ENCODE data around the gene PPAN.

Gene PPAN

DNA sequence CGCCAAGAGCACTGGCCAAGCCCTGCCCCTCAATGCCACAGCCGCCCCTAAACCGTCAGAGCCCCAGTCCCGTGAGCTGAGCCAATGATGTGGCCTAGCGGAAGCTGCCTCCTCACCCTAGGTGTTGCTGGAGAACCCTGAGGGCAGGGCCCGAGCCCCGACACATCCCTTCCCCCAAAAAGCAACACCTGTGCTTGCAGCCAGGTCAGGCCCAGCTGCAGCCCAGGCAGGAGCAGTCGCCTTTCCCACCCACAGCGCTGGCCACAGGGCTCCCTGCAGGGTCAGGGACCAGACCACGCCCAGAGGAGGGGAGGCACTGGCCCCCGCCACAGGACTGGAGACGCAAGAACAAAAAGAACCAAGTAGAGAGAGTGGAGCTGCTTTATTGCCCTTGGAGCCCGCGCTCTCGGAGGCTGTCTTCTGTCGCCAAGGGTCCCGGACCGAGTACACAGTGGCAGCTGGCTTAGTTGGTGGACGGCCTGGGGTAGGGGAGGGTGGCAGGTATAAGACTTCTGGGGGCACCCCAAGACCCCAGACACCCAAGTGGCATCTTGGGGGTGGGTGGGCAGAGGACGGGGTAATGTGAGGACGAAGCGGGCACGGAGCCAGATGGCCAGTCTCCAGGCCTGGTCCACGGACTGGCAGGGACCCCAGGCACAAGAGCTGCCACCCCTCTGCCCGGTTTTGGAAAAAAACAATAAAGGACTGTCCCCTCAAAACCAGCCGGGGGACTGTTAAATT, 8.7 kb downstream of the PPAN start:
- DNase-seq = no peak

DNA sequence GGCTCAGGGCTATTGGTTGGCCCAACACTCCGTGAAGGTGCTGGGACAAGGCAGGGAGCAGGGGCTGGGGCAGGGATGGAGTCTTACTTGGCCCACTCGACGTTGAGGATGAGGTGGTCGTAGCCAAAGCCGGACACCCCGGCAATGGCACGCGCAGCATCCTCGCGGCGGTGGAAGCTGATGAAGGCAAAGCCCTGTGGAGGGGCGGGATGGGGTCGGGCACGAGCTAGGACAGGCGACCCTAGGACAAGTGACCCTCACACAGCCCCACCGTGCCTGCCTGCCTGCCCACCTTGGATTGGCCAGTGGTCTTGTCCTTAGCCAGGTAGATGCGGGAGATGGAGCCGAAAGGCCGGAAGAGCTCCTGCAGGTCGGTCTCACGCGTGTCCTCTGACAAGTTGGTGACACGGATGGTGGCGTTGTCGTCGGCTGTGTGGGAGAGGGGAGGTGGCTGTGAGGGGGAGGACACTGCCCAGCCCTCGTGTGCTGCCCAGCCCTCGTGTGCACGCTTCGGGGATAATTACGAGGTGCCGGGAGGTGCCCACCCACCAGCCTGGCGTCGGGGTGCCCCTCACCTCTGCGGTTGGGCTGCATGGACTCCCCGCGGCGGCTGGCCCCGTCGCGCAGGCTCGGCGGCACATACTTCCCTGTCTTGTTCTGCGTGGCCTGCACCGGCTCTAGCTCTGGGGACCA, 9.4 kb downstream of the PPAN start:
- DNase-seq = no peak

DNA sequence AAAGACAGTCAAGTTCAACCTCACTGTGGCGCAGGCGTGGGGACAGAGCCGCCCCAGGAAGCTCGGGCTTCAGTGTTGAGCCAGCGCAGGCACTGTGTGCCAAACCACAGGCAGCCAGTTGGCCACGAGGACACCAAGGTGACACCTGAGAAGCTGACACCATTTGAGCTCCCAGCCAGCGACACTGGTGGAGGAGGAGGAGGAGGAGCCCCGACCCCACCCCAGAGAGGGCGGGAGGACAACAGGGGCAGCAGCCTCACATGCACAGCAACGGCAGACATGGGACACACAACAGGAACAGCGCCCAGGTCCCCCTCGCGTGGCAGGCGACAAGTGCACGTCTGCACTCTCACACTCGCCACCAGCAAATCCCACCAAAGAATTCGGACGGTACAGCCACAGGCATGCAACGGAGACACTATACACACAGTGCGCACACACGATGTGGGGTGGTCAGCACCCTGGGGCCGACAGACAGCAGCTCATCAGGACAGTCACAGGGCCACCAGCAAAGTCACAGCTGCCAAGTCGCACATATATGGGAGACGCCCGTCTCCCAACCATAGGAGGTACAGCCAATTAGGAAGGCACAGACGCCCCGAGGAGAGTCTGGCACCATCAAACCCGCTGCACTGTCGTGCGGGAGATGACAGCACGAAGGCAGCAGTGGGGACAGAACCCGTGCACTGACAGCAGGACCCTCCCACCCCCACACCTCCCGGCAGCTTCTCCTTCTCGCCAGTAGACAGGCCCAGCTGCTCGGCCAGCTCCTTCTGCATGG, 10.1 kb downstream of the PPAN start:
- DNase-seq = no peak

DNA sequence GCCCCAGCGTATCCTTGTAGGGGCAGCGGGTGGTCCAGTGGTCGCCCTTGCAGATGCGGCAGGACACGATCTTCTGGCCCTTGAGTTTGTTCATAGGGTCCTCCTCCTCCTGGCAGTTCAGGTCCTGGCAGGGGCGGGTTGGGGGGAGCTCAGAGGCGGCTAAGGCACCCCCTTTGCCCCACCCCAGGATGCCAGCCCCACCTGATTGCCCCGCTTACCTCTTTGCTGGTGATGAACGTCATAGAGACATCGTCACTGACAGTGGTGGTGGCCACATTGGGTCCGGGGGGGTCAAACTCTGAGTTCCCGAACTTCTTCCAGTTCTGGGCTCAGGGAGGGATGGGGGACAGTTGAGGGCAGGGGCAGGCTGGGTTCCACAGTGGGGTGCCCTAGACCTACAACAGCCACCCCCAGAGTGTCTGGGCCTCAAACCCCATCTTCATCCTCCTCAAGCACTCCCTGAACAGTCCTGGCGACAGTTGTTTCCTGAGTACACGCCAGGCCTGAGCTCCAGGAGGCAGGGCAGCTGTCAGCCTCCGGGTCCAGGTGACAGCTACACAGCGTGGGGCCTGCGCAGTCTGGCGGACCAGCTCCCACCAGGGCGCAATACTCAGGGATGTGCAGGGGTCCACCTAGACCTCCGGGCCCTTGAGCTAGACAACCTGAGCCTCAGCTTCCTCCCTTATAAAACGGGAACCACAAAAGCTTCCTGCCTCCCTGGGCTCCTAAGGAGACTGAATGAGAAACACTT, 10.9 kb downstream of the PPAN start:
- DNase-seq = no peak

DNA sequence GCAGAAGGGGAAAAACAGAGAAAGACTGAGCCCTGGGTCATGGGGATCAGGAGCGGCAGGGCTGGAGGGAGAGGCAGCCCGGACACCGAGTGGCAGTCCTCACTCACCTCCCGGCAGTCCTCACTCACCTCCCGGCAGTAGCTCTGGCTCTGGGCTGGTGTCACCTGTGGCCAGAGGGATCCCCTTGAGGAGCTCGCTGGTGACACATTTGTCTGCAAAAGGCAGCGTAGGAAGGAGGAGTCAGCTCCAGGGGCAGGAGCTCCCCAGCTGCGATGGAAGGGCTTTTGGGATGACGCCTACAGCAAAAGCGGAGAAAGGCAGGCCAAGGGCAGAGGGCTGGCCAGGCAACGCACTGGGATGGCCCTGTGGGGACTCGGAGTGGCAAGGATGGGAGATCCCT, 12.8 kb downstream of the PPAN start:
- DNase-seq = no peak

DNA sequence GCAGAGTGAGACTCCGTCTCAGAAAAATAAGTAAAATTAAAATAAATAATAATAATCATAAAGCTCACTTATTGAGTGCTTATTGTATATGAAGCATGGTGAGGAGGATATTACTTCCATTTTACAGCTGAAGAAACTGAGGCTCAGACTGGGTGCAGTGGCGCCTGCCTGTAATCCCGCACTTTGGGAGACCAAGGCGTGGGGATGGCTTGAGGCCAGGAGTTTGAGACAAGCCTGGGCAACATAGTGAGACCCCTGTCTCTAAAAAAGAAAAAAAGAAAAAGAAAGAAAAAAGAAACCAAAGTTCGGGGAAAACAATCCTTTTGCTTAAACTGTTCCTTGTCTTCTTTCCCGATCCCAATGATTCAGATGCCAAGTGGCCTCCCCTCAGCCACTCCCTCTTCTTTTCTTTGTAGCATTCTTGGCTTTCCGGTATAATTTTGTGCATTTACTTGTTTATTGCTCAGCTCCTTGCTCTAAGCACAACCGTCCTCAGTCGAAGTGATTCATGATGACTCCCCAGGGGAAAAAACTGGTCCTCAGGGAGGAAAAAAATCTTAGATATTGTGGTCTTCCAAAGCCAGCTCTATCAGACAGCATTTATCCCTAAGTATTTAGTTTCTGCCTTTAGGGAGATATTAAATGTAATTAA, 14.5 kb downstream of the PPAN start:
- DNase-seq = no peak

DNA sequence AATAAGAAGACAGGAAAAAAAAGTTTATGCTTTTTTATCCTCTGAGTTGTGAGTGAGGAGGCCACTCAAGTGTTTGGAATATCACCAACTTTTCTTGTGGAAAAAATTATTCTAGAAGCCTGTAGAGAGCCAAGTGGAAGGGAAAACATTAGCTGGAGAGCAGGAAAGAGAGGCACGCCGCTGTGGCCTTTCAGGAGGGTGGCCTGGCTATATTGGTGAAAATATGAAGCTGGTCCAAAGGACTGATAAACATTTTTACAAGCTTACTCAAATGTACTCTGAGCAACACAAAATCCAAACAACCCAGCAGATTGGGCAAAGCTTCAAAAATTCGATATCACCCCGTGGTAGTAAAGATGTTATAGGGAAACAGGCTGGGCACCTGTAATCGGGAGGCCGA, 15.9 kb downstream of the PPAN start:
- no peak for DNase-seq

DNA sequence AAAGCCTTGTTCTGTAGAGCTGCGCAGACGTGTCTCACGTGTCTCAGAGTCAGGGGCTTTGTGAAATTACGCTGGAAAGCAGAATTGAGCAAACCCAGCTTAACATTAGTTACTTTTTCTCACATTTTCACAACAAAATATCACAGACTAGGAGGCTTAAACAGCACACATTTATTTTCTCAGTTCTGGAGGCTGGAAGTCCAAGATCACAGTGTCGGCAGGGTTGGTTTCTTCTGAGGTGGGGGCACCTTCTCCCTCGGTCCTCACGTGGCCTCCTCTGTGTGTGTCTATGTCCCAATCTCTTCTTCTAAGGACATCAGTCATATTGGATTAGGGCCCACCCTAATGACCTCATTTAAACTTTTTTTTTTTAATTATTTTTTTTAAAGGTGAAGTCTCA, 18.3 kb downstream of the PPAN start:
- no peak for DNase-seq

DNA sequence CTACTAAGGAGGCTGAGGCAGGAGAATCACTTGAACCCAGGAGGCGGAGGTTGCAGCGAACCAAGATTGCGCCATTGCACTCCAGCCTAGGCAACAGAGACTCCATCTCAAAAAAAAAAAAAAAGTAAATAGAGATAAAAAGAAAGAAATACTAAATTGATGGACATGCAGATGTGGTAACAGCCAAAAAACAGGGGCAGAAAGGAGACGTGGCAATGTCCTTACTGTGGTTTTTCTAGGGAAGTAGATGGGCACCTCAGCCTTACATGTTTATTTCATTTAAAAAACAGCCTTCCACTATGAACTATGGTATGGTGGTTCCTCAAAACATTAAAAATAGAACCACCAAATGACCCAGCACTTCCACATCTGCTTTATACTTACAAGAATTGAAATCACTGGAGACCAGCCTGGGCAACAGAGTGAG, 20.1 kb downstream of the PPAN start:
- DNase-seq = no peak

DNA sequence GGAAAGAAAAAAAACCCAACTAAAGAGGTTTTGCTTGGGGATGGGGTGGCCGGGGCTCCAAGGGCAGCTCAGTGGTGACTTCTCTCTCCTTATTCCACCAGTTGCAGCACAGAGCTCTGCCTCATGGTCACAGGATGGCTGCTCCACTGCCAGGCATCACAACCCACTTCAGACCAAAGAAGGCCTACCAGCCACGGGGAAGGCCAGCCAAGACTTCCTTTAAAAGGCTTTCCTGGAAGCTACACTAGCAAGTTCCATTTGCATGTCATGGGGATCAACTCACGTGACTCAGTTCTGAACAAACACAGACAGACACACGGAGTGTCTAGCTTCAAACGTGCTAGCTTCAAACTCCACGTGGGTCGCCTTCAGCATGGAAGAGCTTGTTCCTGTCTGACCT, 26.7 kb downstream of the PPAN start:
- no peak for DNase-seq

DNA sequence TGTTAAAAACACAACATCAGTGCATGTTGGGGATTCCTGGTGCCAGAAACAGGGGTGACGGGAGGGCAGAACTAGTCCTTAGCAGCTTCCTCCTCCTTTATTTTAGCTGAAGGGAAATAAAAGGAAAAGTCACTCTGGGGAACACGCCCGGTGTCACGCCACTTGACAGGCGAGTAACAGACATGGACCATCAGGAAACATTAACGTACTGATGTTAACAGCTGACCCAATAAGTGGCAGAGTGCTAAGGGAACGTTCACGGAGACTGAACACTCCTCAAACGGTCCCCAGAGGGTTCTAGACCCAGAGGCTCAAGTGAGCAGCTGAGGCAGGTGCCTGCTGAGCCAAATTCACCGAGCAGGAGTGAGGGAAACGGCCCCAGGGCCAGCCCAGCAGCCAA, 27.4 kb downstream of the PPAN start:
- peak; percentile 72 for DNase-seq

DNA sequence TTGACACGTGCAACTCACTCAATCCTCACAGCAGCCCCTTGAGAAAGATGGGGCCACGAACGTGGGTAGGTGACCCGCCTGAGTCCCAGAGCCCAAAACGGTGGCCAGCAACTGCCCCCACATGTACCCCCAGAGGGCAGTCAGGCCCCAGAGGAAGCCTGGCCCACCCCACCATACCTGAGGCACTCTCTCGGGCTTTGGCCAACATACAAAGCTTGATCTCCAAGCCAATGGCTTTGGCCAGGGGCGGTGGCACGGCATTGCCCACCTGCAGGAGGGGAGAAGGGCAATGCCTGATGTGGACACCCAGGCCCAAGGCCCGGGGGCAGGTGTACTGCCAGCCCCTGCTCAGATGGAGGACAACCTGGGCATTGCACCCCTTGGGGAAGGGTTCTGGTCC, 27.9 kb downstream of the PPAN start:
- DNase-seq = no peak

DNA sequence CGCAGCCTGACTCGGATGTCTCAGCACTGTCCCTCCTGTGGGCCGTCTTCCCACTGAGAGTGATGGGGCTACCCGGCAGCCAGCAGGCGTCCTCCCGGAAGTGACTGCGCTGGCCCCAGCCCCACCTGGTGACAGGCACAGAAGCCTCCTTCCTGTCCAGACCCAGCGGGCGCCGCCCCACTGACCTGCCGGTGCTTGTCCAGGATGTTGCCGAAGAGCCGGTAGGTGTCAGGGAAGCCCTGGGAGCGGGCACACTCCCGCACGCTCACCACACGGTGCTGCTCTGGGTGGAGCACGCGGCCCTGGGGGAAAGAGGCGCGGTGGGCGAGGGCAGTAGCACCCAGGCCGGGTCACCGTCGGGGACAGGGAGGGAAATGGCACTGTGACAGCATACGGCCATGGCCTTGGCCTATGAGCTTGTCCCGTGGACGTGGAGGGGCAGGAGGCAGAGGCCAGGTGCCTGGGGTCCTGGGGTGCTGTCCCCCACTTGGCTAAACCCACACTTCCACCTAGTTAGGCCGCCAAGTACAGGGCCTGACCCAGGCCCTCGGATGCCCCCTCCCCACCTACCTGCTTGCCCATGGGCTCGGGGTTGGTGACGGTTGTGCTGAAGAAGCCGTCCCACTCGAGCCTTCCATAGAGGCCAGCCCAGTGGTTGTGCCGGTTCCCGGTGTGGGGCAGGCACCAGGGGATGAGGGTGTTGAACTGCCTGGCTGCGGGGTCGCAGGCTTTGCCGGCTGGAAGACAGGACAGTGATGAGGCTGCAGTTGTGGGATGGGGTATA, 29.6 kb downstream of the PPAN start:
- no peak for DNase-seq

DNA sequence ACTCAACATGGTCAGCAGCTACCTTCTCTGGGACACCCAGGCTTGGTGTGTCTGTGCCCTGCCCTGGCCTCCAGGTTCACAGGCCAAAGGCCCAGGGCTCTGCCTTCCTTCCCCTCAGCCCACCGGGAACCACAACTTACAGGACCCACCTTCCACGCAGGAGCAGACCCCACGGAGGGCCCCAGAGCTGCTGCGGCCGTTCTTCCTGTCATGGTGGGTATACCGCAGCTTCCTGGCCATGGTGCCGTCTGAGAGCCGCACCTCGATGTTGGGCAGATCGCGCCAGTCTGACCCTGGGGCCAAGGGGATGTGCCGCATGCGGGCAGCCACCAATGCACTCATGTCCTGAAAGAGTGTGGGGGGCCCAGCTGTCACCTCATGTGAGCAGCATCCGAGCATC, 30.8 kb downstream of the PPAN start:
- DNase-seq = no peak

DNA sequence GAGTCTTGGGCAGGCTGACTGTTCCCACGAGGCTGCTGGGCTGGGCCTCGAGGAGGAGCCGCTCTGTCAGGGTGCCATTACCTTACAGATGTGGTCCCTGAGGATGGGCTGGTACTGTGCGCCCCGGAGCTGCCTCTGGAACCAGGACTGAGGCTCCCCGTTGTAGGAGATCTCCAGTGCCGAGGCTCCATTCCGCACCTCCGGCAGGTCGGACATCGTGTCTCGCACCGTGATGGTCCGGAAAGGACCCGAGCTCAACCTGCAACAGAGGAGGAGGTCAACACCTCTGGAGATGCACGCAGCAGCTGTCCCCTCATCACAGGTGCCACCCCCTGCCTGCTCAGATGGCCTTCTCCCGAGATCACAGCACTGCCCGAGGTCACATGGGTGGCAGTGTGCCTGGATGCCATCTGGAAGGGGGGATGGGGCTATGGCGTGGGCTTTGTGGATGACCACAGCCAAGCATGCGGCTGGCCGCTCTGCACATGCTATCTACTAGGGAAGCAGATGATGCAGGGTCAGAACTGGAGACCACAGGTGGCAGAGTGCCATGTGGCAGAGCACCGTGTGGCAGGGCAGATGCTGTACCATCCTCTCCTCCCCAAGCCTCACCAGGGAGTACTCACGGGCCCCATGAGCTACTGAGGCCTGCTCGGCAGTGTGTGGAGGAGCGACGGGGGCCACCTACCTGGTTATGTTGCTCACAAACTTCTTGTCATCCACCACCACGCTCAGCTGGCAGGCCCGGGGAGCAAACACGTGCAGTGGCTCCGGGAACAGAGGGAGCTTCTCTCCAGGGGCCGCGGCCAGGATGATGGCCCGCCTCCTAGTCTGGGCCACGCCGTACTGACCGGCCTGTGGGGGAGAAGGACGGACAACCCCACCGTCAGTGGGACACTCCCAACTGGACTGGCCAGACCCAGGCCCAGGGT, 31.9 kb downstream of the PPAN start:
- DNase-seq = no peak

DNA sequence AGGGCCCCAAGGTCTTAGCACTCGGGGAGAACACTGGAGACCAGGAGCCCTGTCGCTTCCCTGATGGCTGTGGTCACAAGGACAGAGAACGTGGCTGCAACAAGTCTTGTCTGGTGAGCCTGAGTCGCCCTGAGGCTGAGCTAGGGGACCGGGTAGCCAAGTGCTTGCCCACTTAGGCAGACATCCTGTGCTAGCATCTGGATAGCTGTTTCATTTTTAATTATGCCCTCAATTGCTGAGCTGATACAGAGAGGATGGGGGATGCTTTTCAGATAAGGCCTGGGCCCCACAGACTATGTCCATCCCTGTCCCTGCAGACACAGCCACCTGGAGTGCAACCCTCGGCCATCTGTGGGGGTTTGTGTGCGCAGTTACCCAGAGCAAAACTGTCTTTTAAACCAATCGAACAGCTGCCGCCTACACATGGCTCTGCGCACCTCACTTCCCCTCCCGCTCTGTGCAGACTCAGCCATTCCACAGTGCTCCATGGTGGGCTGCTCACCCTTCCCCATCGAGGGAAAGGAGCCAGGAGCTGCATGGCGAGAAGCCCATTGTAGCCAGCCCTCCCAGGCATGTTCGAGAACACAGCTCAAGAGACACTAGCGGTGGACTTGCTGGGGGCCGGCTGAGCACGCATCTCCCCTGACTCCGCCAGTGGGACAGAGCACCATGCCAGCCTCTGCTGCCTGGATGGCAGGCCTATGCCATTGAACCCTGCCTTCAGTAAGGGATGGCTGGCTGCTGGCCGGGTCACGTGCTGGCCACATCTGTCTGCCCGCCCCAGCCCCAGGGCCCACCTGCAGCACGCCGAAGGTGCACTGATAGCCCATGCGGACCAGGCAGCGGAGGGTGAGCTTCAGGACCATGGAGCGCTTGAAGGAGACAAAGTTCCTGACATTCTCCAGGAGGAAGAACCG, 33.0 kb downstream of the PPAN start:
- no peak for DNase-seq

DNA sequence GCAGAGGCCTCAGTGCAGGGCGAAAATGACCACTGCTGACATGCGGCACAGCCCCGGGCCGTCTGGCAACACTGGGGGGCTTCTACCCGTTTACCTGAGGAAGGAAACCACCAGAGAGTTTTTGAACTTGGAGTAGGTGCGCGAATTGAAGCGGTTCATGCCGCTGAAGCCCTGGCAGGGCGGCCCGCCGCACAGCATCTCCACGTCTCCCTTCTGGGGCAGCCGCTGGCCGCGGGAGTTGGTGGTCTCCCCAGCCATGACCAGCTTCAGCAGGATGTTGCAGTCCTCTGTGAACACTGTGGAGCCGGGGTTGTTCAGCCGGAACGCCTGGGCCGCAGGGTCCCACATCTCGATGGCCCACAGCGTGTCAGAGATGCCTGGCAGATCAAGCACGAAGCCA, 33.8 kb downstream of the PPAN start:
- DNase-seq = no peak

DNA sequence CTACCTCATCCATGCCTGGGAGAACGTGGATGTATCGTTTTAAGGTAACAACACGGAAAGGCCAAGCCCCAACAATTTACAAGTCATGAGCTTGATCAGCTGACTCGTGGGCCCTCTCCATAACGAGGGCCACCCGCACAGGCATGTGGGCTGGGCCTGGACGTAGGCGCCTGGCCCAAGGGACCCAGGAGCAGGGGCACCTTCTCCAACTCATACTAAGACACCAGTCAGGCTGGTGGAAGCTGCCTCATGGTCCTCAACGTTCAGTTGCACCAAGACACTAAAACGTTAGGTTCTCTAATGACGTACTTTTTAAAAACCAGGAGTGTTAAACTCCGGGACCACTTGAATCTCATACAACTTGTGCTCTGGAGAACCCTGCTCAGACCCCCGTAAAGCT, 35.3 kb downstream of the PPAN start:
- no peak for DNase-seq

DNA sequence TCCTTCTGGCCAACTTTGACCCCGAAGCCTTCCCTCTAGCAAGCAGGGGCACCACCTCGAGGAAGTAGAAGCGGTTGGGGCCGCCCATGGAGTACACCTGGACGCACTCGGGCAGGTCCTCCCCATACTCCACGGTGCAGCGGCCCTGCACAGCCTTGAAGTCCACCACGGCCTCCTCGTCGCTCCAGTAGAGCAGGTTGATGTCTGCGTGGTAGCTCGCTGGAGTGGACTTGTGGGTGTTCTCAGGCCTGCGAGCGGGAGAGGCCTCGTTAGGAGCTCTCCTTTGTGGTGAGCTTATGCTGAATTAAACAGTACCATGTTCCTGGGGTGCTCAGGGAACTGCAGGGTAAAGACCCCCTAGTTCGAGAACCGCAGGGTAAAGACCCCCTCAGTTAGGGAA, 35.8 kb downstream of the PPAN start:
- no peak for DNase-seq
